Activated CD4-positive, alpha-beta T cell treated with anti-CD3 and anti-CD28 coated beads for 24 hours (primary cell): Measurements from ENCODE around the gene MOV10L1.
A peak's percentile ranks its signal among the peaks of the same experiment; 100 is the strongest.

Experiments used
- DNase-seq, 2 donors: peaks; one replicate each; pipeline ENCODE4 v3.0.0-alpha.2; 2020; ENCODE audit warnings: low read depth in 2 of 2

MOV10L1 gene

GRCh38 chr22:50104141-50104544 is 14.3 kb downstream of the MOV10L1 start:
- DNase-seq: no peak

- no peak for DNase-seq
These were observed 15.6 kb downstream of the MOV10L1 start for GRCh38 chr22:50105208-50106100.

GRCh38 chr22:50107529-50107928 is 17.7 kb downstream of the MOV10L1 start:
- no peak for DNase-seq

GRCh38 chr22:50111056-50111455 is 21.2 kb downstream of the MOV10L1 start:
- DNase-seq: no peak

GRCh38 chr22:50112151-50113118 is 22.6 kb downstream of the MOV10L1 start:
- peak in 1 of 2 donors; percentile 10 for DNase-seq

- no peak for DNase-seq
These were observed 24.6 kb downstream of the MOV10L1 start for GRCh38 chr22:50114221-50115021.

GRCh38 chr22:50115693-50116092 is 25.9 kb downstream of the MOV10L1 start:
- DNase-seq: no peak

- no peak for DNase-seq
These were observed 27.5 kb downstream of the MOV10L1 start for GRCh38 chr22:50117168-50117762.

- DNase-seq: no peak
These were observed 28.3 kb downstream of the MOV10L1 start for GRCh38 chr22:50118129-50118528.

- no peak for DNase-seq
These were observed 28.9 kb downstream of the MOV10L1 start for GRCh38 chr22:50118557-50119168.

GRCh38 chr22:50119169-50119767 is 29.5 kb downstream of the MOV10L1 start:
- DNase-seq: no peak

GRCh38 chr22:50119768-50120251 is 30.0 kb downstream of the MOV10L1 start:
- DNase-seq: no peak

GRCh38 chr22:50121202-50121740 is 31.5 kb downstream of the MOV10L1 start:
- no peak for DNase-seq

- DNase-seq: no peak
These were observed 33.3 kb downstream of the MOV10L1 start for GRCh38 chr22:50123119-50123518.

GRCh38 chr22:50125029-50125428 is 35.2 kb downstream of the MOV10L1 start:
- DNase-seq: no peak

GRCh38 chr22:50129121-50129736 is 39.4 kb downstream of the MOV10L1 start:
- no peak for DNase-seq

GRCh38 chr22:50131894-50132293 is 42.1 kb downstream of the MOV10L1 start:
- no peak for DNase-seq

GRCh38 chr22:50134481-50134880 is 44.7 kb downstream of the MOV10L1 start:
- DNase-seq: no peak

- DNase-seq: no peak
These were observed 46.8 kb downstream of the MOV10L1 start for GRCh38 chr22:50136581-50137015.
